H1 (cell line): ENCODE results near the gene RNU2-1. TPM values are rescaled to one million over a fixed set of nuclear protein-coding genes. Genes with fewer than 3 reads are reported as not detected.

ENCODE experiments used
- CTCF ChIA-PET: fragments of 300-600 bp; sonication (Branson Sonifier 250); formaldehyde crosslinking; loops from one replicate; lab custom pipeline; 2021; ENCODE audit not compliant: partially characterized antibody; lab: Charles Lee
- POLR2A ChIA-PET: fragments of 300-600 bp; sonication (Branson Sonifier 250); formaldehyde crosslinking; loops from one replicate; lab custom pipeline; 2021; ENCODE audit warnings: inconsistent platforms; ENCODE audit not compliant: partially characterized antibody; lab: Charles Lee
- DNase-seq, 2 experiments: peaks; one replicate each; pipeline versions ENCODE4 v3.0.0 to v3.0.0-alpha.2; 2010 to 2022; ENCODE audit warnings: low spot score in 2 of 2, low read depth in 1 of 2, mixed read lengths in 1 of 2
- FAIRE-seq: peaks from 2 replicates; lab custom pipeline; 2011; peaks lifted over from hg19 to GRCh38; lab: Jason Lieb, UNC
- H2AFZ ChIP-seq: 2 replicates; pipeline ENCODE4 v1.8.1; 2012; ENCODE audit warnings: low read length, inconsistent platforms
- H2AK5ac ChIP-seq: 2 replicates; pipeline ENCODE4 v1.6.1; 2013; ENCODE audit warnings: low read depth, low read length
- H2BK120ac ChIP-seq: replicated peaks from 2 replicates; pipeline ENCODE3; 2013; ENCODE audit warnings: low read depth, low read length, inconsistent platforms
- H2BK12ac ChIP-seq: 2 replicates; pipeline ENCODE4 v1.6.1; 2013; ENCODE audit warnings: low read depth, low read length
- H2BK15ac ChIP-seq: 2 replicates; pipeline ENCODE4 v1.6.1; 2013; ENCODE audit warnings: low read length
- H2BK20ac ChIP-seq: 2 replicates; pipeline ENCODE4 v1.6.1; 2013; ENCODE audit warnings: low read length
- H2BK5ac ChIP-seq: 2 replicates; pipeline ENCODE4 v1.6.1; 2013; ENCODE audit warnings: low read depth, low read length
- H3K14ac ChIP-seq: 2 replicates; pipeline ENCODE4 v1.6.1; 2013; ENCODE audit warnings: inconsistent platforms; ENCODE audit not compliant: insufficient read length
- H3K18ac ChIP-seq: 2 replicates; pipeline ENCODE4 v1.6.1; 2013; ENCODE audit warnings: low read length; ENCODE audit errors: extremely low read depth
- H3K23ac ChIP-seq: 2 replicates; pipeline ENCODE4 v1.6.1; 2013; ENCODE audit warnings: inconsistent platforms; ENCODE audit not compliant: insufficient read length
- H3K23me2 ChIP-seq: 2 replicates; pipeline ENCODE4 v1.6.1; 2013; ENCODE audit warnings: low read depth, low read length
- H3K27ac ChIP-seq: 2 replicates; pipeline ENCODE4 v1.6.1; 2011; ENCODE audit warnings: low read depth, low read length, inconsistent platforms
- H3K27me3 ChIP-seq, 4 experiments: replicated peaks in 1 of 4; 1 replicate in 1 of 4; 2 replicates in 3 of 4; pipeline versions ENCODE4 v1.6.1 to v1.8.1; 2011 to 2013; ENCODE audit warnings: low read length in 3 of 4, mild to moderate bottlenecking in 3 of 4, inconsistent platforms in 2 of 4, mixed read lengths in 2 of 4, moderate library complexity in 1 of 4; ENCODE audit not compliant: control insufficient read depth in 3 of 4, insufficient read depth in 3 of 4; ENCODE audit errors: extremely low read depth in 1 of 4
- H3K36me3 ChIP-seq, 4 experiments: 2 replicates each; pipeline versions ENCODE4 v1.6.1 to v1.8.1; 2011 to 2013; ENCODE audit warnings: mild to moderate bottlenecking in 4 of 4, low read length in 3 of 4, moderate library complexity in 2 of 4, control low read depth in 1 of 4, inconsistent platforms in 1 of 4; ENCODE audit not compliant: insufficient read depth in 4 of 4, control insufficient read depth in 2 of 4
- H3K4ac ChIP-seq: replicated peaks from 2 replicates; pipeline ENCODE3; 2013; ENCODE audit warnings: low read length, low read depth, mixed read lengths, inconsistent platforms; ENCODE audit not compliant: insufficient read length
- H3K4me1 ChIP-seq, 4 experiments: replicated peaks in 1 of 4; 1 replicate in 1 of 4; 2 replicates in 3 of 4; pipeline versions ENCODE4 v1.6.1 to v1.8.1; 2011 to 2013; ENCODE audit warnings: low read length in 3 of 4, inconsistent platforms in 2 of 4, mixed read lengths in 1 of 4; ENCODE audit not compliant: insufficient read depth in 4 of 4, control insufficient read depth in 3 of 4
- H3K4me2 ChIP-seq, 2 experiments: 2 replicates each; pipeline versions ENCODE4 v1.6.1 to v1.8.1; 2011 to 2013; ENCODE audit warnings: low read depth in 2 of 2, low read length in 2 of 2, control low read depth in 1 of 2, inconsistent platforms in 1 of 2, mild to moderate bottlenecking in 1 of 2; ENCODE audit not compliant: insufficient read depth in 1 of 2
- H3K4me3 ChIP-seq, 4 experiments: fragments of 200-600, 300-600 bp in 1 of 4; sonication (generic), shearing (Covaris generic), sonication (Bioruptor Twin) in 1 of 4; 2 replicates each; pipeline versions ENCODE4 v1.5.1 to v1.8.1; 2011 to 2016; ENCODE audit warnings: low read length in 4 of 4, low read depth in 3 of 4, control low read depth in 2 of 4, inconsistent platforms in 2 of 4, mild to moderate bottlenecking in 2 of 4, mixed read lengths in 1 of 4, moderate library complexity in 1 of 4; ENCODE audit not compliant: insufficient read depth in 2 of 4; ENCODE audit errors: extremely low read depth in 1 of 4
- H3K56ac ChIP-seq: replicated peaks from 2 replicates; pipeline ENCODE3; 2013; ENCODE audit warnings: low read depth, mild to moderate bottlenecking, mixed read lengths, low read length, inconsistent platforms; ENCODE audit not compliant: insufficient read length
- H3K79me1 ChIP-seq: 2 replicates; pipeline ENCODE4 v1.6.1; 2013; ENCODE audit warnings: low read depth, low read length, control low read depth
- H3K79me2 ChIP-seq, 2 experiments: 2 replicates each; pipeline versions ENCODE4 v1.6.1 to v1.8.1; 2012 to 2013; ENCODE audit warnings: low read length in 2 of 2, mild to moderate bottlenecking in 2 of 2, inconsistent platforms in 1 of 2; ENCODE audit not compliant: insufficient read depth in 2 of 2, control insufficient read depth in 1 of 2
- H3K9ac ChIP-seq, 4 experiments: replicated peaks in 1 of 4; 1 replicate in 1 of 4; 2 replicates in 3 of 4; pipeline versions ENCODE4 v1.6.1 to v1.8.1; 2011 to 2013; ENCODE audit warnings: low read depth in 3 of 4, low read length in 3 of 4, control low read depth in 2 of 4, mild to moderate bottlenecking in 2 of 4, moderate library complexity in 2 of 4, inconsistent platforms in 1 of 4; ENCODE audit errors: extremely low read depth in 1 of 4
- H3K9me3 ChIP-seq, 2 experiments: 2 replicates each; pipeline versions ENCODE4 v1.6.1 to v1.8.1; 2012 to 2013; ENCODE audit warnings: mild to moderate bottlenecking in 2 of 2, moderate library complexity in 2 of 2, control low read depth in 1 of 2, inconsistent platforms in 1 of 2, low read depth in 1 of 2, low read length in 1 of 2, mixed read lengths in 1 of 2; ENCODE audit not compliant: insufficient read depth in 2 of 2
- H4K20me1 ChIP-seq, 2 experiments: replicated peaks in 1 of 2; 2 replicates each; pipeline versions ENCODE3 to v1.8.1; 2011 to 2013; ENCODE audit warnings: inconsistent platforms in 2 of 2, low read length in 2 of 2, mild to moderate bottlenecking in 1 of 2; ENCODE audit not compliant: insufficient read depth in 2 of 2, control insufficient read depth in 1 of 2
- H4K5ac ChIP-seq: 2 replicates; pipeline ENCODE4 v1.6.1; 2013; ENCODE audit warnings: low read length, low read depth, mixed read lengths, inconsistent platforms; ENCODE audit not compliant: insufficient read length
- H4K8ac ChIP-seq: 2 replicates; pipeline ENCODE4 v1.8.0; 2013; ENCODE audit warnings: mild to moderate bottlenecking, moderate library complexity, low read length, inconsistent platforms; ENCODE audit not compliant: insufficient read depth; ENCODE audit errors: extremely low read depth
- H4K91ac ChIP-seq: replicated peaks from 2 replicates; pipeline ENCODE3; 2013; ENCODE audit warnings: low read length, mixed read lengths, inconsistent platforms; ENCODE audit not compliant: insufficient read length
- CTBP2 ChIP-seq: IDR thresholded peaks from 2 replicates; pipeline ENCODE4 v1.7.0; 2011; ENCODE audit warnings: borderline replicate concordance, mild to moderate bottlenecking, moderate library complexity, mixed read lengths, low read length; ENCODE audit not compliant: insufficient read depth, insufficient read length
- CTCF ChIP-seq, 3 experiments: IDR thresholded peaks; 1 replicate in 2 of 3; 2 replicates in 1 of 3; pipeline versions ENCODE4 v1.5.1 to v1.6.1; 2011; ENCODE audit warnings: low read length in 3 of 3, mild to moderate bottlenecking in 3 of 3, inconsistent platforms in 2 of 3, low read depth in 1 of 3, moderate library complexity in 1 of 3; ENCODE audit not compliant: insufficient read depth in 1 of 3; ENCODE audit errors: control extremely low read depth in 1 of 3
- E2F6 ChIP-seq: IDR thresholded peaks from 2 replicates; pipeline ENCODE4 v1.6.1; 2012; ENCODE audit warnings: inconsistent platforms
- MAX ChIP-seq: IDR thresholded peaks from 2 replicates; pipeline ENCODE4 v1.6.1; 2012; ENCODE audit warnings: inconsistent platforms
- NRF1 ChIP-seq: IDR thresholded peaks from 2 replicates; pipeline ENCODE4 v1.6.1; 2011; ENCODE audit warnings: mild to moderate bottlenecking, low read depth, low read length, improper control_type of control experiment
- POLR2A ChIP-seq, 2 experiments: IDR thresholded peaks; 1 replicate in 1 of 2; 2 replicates in 1 of 2; pipeline ENCODE4 v1.6.1; 2011; ENCODE audit warnings: low read depth in 2 of 2, low read length in 2 of 2, mild to moderate bottlenecking in 2 of 2; ENCODE audit errors: control extremely low read depth in 1 of 2
- POU5F1 ChIP-seq: IDR thresholded peaks from 2 replicates; pipeline ENCODE4 v1.6.1; 2011; ENCODE audit warnings: low read depth, mild to moderate bottlenecking, low read length, moderate library complexity
- SIN3A ChIP-seq, 2 experiments: IDR thresholded peaks in 1 of 2; conservative IDR thresholded peaks in 1 of 2; 2 replicates each; pipeline ENCODE4 v1.6.1; 2011 to 2012; ENCODE audit warnings: low read length in 2 of 2, improper control_type of control experiment in 1 of 2, low read depth in 1 of 2, mild to moderate bottlenecking in 1 of 2
- WGBS, 2 experiments: shearing (Covaris generic) in 1 of 2; methylation state at CpG; one replicate each; pipeline versions ENCODE4 v1.1.6 to v1.1.7; 2013 to 2015; ENCODE audit warnings: low lambda C conversion rate in 2 of 2, mixed read lengths in 2 of 2, inconsistent platforms in 1 of 2, low coverage in 1 of 2, missing lambda C conversion rate in 1 of 2; ENCODE audit not compliant: insufficient replicate concordance in 2 of 2, insufficient coverage in 1 of 2, insufficient read length in 1 of 2; ENCODE audit errors: extremely low coverage in 1 of 2, missing lambda C conversion rate in 1 of 2; 5-methylcytosine and 5-hydroxymethylcytosine counted together
- polyA plus RNA-seq, 7 experiments: library from polyadenylated mRNA; depleted of rRNA in 3 of 7; stranded (reverse) in 5 of 7; unstranded in 2 of 7; fragments of >200 nt in 5 of 7; fragments of 200-250 nt in 2 of 7; gene quantifications; 1 replicate in 5 of 7; 2 replicates in 1 of 7; 4 replicates in 1 of 7; pipeline versions ENCODE4 v1.2.1 to v1.2.3, GENCODE V29; 2011 to 2013; ENCODE audit warnings: missing spikeins in 2 of 7, mixed read lengths in 2 of 7
- total RNA-seq: library from RNA; stranded (reverse); fragmentation: NEBNext Ultra II Directional; extraction: Animal tissue kit (Norgen Biotek cat#: 25700); gene quantifications from 2 replicates; pipeline ENCODE4 v1.2.1, GENCODE V29; 2021

The RNU2-1 gene
- total and polyA plus RNA-seq, 2 of the 8 experiments (the other 6 are each of a cell fraction or from before 2014, with no cell fraction given): 2,508 TPM; not detected in 1

DNA sequence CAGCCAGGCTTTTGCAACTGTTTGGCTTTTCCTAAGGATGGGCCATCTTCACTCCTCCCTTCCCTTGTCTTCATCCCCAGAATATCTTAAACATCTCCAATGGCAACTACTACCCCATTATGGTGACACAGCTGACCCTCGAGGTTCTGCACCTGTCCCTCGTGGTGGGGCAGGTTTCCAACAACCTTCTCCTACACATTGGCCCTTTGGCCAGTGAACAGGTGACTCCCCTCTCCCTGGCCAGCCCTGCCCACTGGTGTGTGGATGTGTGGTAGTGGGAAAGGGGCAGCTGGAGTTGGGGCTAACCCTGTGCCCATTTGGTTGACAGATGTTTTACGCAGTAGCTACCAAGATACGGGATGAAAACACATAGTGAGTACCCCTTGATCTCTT is 17.4 kb downstream of the RNU2-1 start:
- H3K23ac ChIP-seq: no peak overlapping the region
- H4K20me1 ChIP-seq: no peaks in the 10 kb centered on the region
- POLR2A ChIA-PET: interaction anchor here (1.1 to 10.3 kb wide), 3 partner anchors 18 to 100 kb away, joined by 4 to 123 read pairs (median 7); partner anchors contain the start of gene BRCA1
- H3K23me2 ChIP-seq: peaks cover 8% of the 10 kb centered on the region; the same call in 1 of the 2 replicates
- H2BK12ac ChIP-seq: no peak overlapping the region
- H3K56ac ChIP-seq: no peak overlapping the region
- no peak overlapping the region for H3K27ac ChIP-seq
- H2BK5ac ChIP-seq: no peak overlapping the region
- no peak overlapping the region for H4K8ac ChIP-seq
- H4K91ac ChIP-seq: no peak overlapping the region
- H3K4ac ChIP-seq: no peak overlapping the region
- TF ChIP-seq NRF1 (no peak), POU5F1 (no peak), SIN3A (conservative IDR thresholded peaks at IDR 0.05 in 1 of 2, IDR thresholded peaks at IDR 0.05 in 1 of 2; ENCODE audit: low read depth in 1 of 2, low read length in 2 of 2) (no peak), MAX (no peak), CTBP2 (no peak), POLR2A (IDR thresholded peaks at IDR 0.05; ENCODE audit: control extremely low read depth in 1 of 2, low read depth in 2 of 2, low read length in 2 of 2) (no peak), E2F6 (no peak), CTCF (IDR thresholded peaks at IDR 0.05; ENCODE audit: control extremely low read depth in 1 of 3, insufficient read depth in 1 of 3, low read depth in 1 of 3, low read length in 3 of 3) (no peak)
- TF ChIP-seq, all 59 proteins: peak for 0
- no peak overlapping the region for H2BK120ac ChIP-seq
- peaks cover 0 to 2% (median 0%) of the 10 kb centered on the region in 4 experiments; a peak in 1 of 8 replicates for H3K36me3 ChIP-seq
- CTCF ChIA-PET: interaction anchor here (0.6 to 1.6 kb wide), 9 partner anchors 9 to 258 kb away, joined by 3 to 7 read pairs (median 4); no protein-coding TSS in a partner anchor
- no peak overlapping the region for H2BK15ac ChIP-seq
- FAIRE-seq (no peak), DNase-seq (no peak)
- H3K9ac ChIP-seq: no peak overlapping the region
- H3K4me2 ChIP-seq: no peak overlapping the region
- H2AFZ ChIP-seq: no peak overlapping the region
- no peak overlapping the region for H3K18ac ChIP-seq
- peaks cover 0 to 4% (median 0%) of the 10 kb centered on the region in 4 experiments; a peak in 3 of 7 replicates for H3K4me1 ChIP-seq
- H3K79me2 ChIP-seq: no peaks in the 10 kb centered on the region
- peaks cover 0 to 2% (median 0%) of the 10 kb centered on the region in 4 experiments; a peak in 1 of 7 replicates for H3K27me3 ChIP-seq
- H3K9me3 ChIP-seq: no peaks in the 10 kb centered on the region; a peak in 1 of 4 replicates
- no peak overlapping the region for H2AK5ac ChIP-seq
- WGBS, 2 experiments: 82% methylated on average over 4 of the region's 4 CpGs; no CpG with 5 or more reads in 1 of the 2 experiments
- no peak overlapping the region for H3K14ac ChIP-seq
- no peaks in the 10 kb centered on the region for H3K79me1 ChIP-seq
- no peak overlapping the region for H3K4me3 ChIP-seq
- no peak overlapping the region for H2BK20ac ChIP-seq
- H4K5ac ChIP-seq: no peak overlapping the region
